IMR-90 (cell line): Measurements from ENCODE around the gene VIT. TPM values are rescaled to one million over a fixed set of nuclear protein-coding genes. Genes with fewer than 3 reads are reported as not detected.
A peak's percentile ranks its signal among the peaks of the same experiment; 100 is the strongest.

Experiments used
- ATAC-seq: fragments of 200-7000 bp; cut with Tn5 transposase; 2 replicates; pipeline ENCODE4 v1.9.1; 2020; ENCODE audit warnings: low read depth, mild to moderate bottlenecking, moderate library complexity
- BruUV-seq: library from RNA; stranded (reverse); fragments of 400-500 nt; replicated peaks from 2 replicates; lab custom pipeline; 2021; lab: Mats Ljungman, UMichigan
- CTCF ChIA-PET: fragments of 300-600 bp; formaldehyde crosslinking; extraction: SDS; loops from one replicate; lab custom pipeline; 2021; ENCODE audit warnings: antibody characterized with exemption; lab: Yijun Ruan, JAX
- POLR2A ChIA-PET: fragments of 300-600 bp; sonication (Branson Sonifier 250); formaldehyde crosslinking; loops from one replicate; lab custom pipeline; 2022; ENCODE audit warnings: antibody characterized with exemption; ENCODE audit not compliant: unreplicated experiment; lab: Charles Lee
- DNase-seq: peaks from one replicate; pipeline ENCODE4 v3.0.0; 2013
- H2AFZ ChIP-seq: replicated peaks from 2 replicates; pipeline ENCODE3; 2013; ENCODE audit warnings: low read length, mild to moderate bottlenecking; ENCODE audit not compliant: poor library complexity
- H2AK5ac ChIP-seq: 2 replicates; pipeline ENCODE4 v1.6.1; 2013; ENCODE audit warnings: low read depth, low read length, inconsistent platforms
- H2AK9ac ChIP-seq: replicated peaks from 2 replicates; pipeline ENCODE3; 2013; ENCODE audit warnings: mild to moderate bottlenecking, low read depth, low read length, moderate library complexity; ENCODE audit not compliant: poor library complexity
- H2BK120ac ChIP-seq: 2 replicates; pipeline ENCODE4 v1.6.1; 2013; ENCODE audit warnings: low read depth, low read length, inconsistent platforms
- H2BK15ac ChIP-seq: 3 replicates; pipeline ENCODE4 v1.6.1; 2013; ENCODE audit warnings: low read depth, low read length, inconsistent platforms
- H2BK20ac ChIP-seq: 2 replicates; pipeline ENCODE4 v1.6.1; 2013; ENCODE audit warnings: low read depth, mild to moderate bottlenecking, inconsistent platforms, low read length, moderate library complexity
- H2BK5ac ChIP-seq: 2 replicates; pipeline ENCODE4 v1.6.1; 2013; ENCODE audit warnings: mild to moderate bottlenecking, low read depth, low read length, inconsistent platforms; ENCODE audit not compliant: poor library complexity, severe bottlenecking
- H3K14ac ChIP-seq: replicated peaks from 2 replicates; pipeline ENCODE4 v1.6.1; 2013; ENCODE audit warnings: low read depth, low read length, inconsistent platforms
- H3K18ac ChIP-seq: 2 replicates; pipeline ENCODE4 v1.6.1; 2013; ENCODE audit warnings: low read depth, low read length, control low read depth
- H3K23ac ChIP-seq: 2 replicates; pipeline ENCODE4 v1.6.1; 2013; ENCODE audit warnings: low read depth, low read length, inconsistent platforms
- H3K27ac ChIP-seq: 2 replicates; pipeline ENCODE4 v1.5.1; 2013; ENCODE audit warnings: mild to moderate bottlenecking, control low read depth, low read length; ENCODE audit not compliant: insufficient read depth
- H3K27me3 ChIP-seq: 2 replicates; pipeline ENCODE4 v1.6.1; 2013; ENCODE audit warnings: low read length; ENCODE audit not compliant: control insufficient read depth, insufficient read depth
- H3K36me3 ChIP-seq: 2 replicates; pipeline ENCODE4 v1.6.1; 2013; ENCODE audit warnings: low read length, mixed read lengths; ENCODE audit not compliant: control insufficient read depth, insufficient read depth
- H3K4ac ChIP-seq: 2 replicates; pipeline ENCODE4 v1.6.1; 2013; ENCODE audit warnings: low read depth, low read length, inconsistent platforms
- H3K4me1 ChIP-seq: 2 replicates; pipeline ENCODE4 v1.6.1; 2013; ENCODE audit warnings: low read length, mixed read lengths; ENCODE audit not compliant: control insufficient read depth, insufficient read depth
- H3K4me2 ChIP-seq: 2 replicates; pipeline ENCODE4 v1.6.1; 2013; ENCODE audit warnings: low read depth, mild to moderate bottlenecking, control low read depth, low read length, moderate library complexity
- H3K4me3 ChIP-seq: 2 replicates; pipeline ENCODE4 v1.5.1; 2013; ENCODE audit warnings: low read depth, mild to moderate bottlenecking, control low read depth, low read length, moderate library complexity; ENCODE audit not compliant: insufficient read depth
- H3K56ac ChIP-seq: 2 replicates; pipeline ENCODE4 v1.6.1; 2013; ENCODE audit warnings: low read length, inconsistent platforms; ENCODE audit not compliant: insufficient read depth; ENCODE audit errors: extremely low read depth
- H3K79me1 ChIP-seq, 2 experiments: 2 replicates each; pipeline ENCODE4 v1.6.1; 2013; ENCODE audit warnings: low read length in 2 of 2, inconsistent platforms in 1 of 2, low read depth in 1 of 2
- H3K9ac ChIP-seq: 2 replicates; pipeline ENCODE4 v1.6.1; 2013; ENCODE audit warnings: low read depth, low read length, control low read depth
- H3K9me1 ChIP-seq: 2 replicates; pipeline ENCODE4 v1.6.1; 2013; ENCODE audit warnings: low read length, inconsistent platforms; ENCODE audit not compliant: insufficient read depth
- H3K9me3 ChIP-seq: 2 replicates; pipeline ENCODE4 v1.6.1; 2013; ENCODE audit warnings: low read length; ENCODE audit not compliant: control insufficient read depth, insufficient read depth
- H4K20me1 ChIP-seq: 2 replicates; pipeline ENCODE4 v1.6.1; 2013; ENCODE audit warnings: low read length, inconsistent platforms; ENCODE audit not compliant: insufficient read depth
- H4K5ac ChIP-seq: 2 replicates; pipeline ENCODE4 v1.6.1; 2013; ENCODE audit warnings: mild to moderate bottlenecking, low read depth, low read length, control low read depth
- H4K8ac ChIP-seq, 2 experiments: 2 replicates each; pipeline ENCODE4 v1.6.1; 2013; ENCODE audit warnings: low read depth in 2 of 2, low read length in 2 of 2, control low read depth in 1 of 2, inconsistent platforms in 1 of 2
- H4K91ac ChIP-seq: 2 replicates; pipeline ENCODE4 v1.6.1; 2013; ENCODE audit warnings: low read depth, low read length, inconsistent platforms; ENCODE audit not compliant: insufficient read depth
- CEBPB ChIP-seq: IDR thresholded peaks from 2 replicates; pipeline ENCODE4 v1.6.1; 2012; ENCODE audit warnings: low read depth, low read length, improper control_type of control experiment
- CHD1 ChIP-seq: IDR thresholded peaks from 2 replicates; pipeline ENCODE4 v1.6.1; 2012; ENCODE audit warnings: low read depth, low read length, improper control_type of control experiment
- CTCF ChIP-seq: conservative IDR thresholded peaks from 2 replicates; pipeline ENCODE4 v1.5.1; 2012; ENCODE audit warnings: mild to moderate bottlenecking, low read depth, low read length, improper control_type of control experiment
- FOS ChIP-seq: fragments of 150-350 bp; IDR thresholded peaks from 2 replicates; pipeline ENCODE4 v1.6.1; 2016; ENCODE audit warnings: low read depth, low read length
- MAFK ChIP-seq: IDR thresholded peaks from 2 replicates; pipeline ENCODE4 v1.6.1; 2012; ENCODE audit warnings: low read depth, low read length, improper control_type of control experiment
- MAZ ChIP-seq: IDR thresholded peaks from 2 replicates; pipeline ENCODE4 v1.6.1; 2012; ENCODE audit warnings: low read depth, mild to moderate bottlenecking, low read length, improper control_type of control experiment, moderate library complexity, borderline replicate concordance
- MXI1 ChIP-seq: IDR thresholded peaks from 2 replicates; pipeline ENCODE4 v1.6.1; 2012; ENCODE audit warnings: low read depth, mild to moderate bottlenecking, low read length, moderate library complexity, borderline replicate concordance
- RAD21 ChIP-seq: IDR thresholded peaks from 2 replicates; pipeline ENCODE4 v1.6.1; 2012; ENCODE audit warnings: low read length, improper control_type of control experiment
- RFX5 ChIP-seq: IDR thresholded peaks from 2 replicates; pipeline ENCODE4 v1.8.0; 2012; ENCODE audit warnings: low read depth, mild to moderate bottlenecking, low read length, moderate library complexity
- SMC3 ChIP-seq: fragments of 150-350 bp; IDR thresholded peaks from 2 replicates; pipeline ENCODE4 v1.6.1; 2016; ENCODE audit warnings: low read depth, mild to moderate bottlenecking, antibody characterized with exemption, low read length, moderate library complexity
- WGBS, 2 experiments: methylation state at CpG; one replicate each; pipeline versions ENCODE4 v1.1.5 to v1.1.7; 2013; ENCODE audit warnings: missing lambda C conversion rate in 2 of 2; ENCODE audit not compliant: insufficient read length in 1 of 2; ENCODE audit errors: extremely low coverage in 2 of 2; 5-methylcytosine and 5-hydroxymethylcytosine counted together
- dilution Hi-C: fragments of 300-500 bp; cut with HindIII; formaldehyde crosslinking; loops from one replicate; pipeline ENCODE4 v1.14.3; 2018; ENCODE audit warnings: low sequenced_read_pairs; ENCODE audit not compliant: unreplicated experiment
- in situ Hi-C: fragments of 300-500 bp; cut with MboI; formaldehyde crosslinking; loops from 3 replicates; pipeline ENCODE4 v1.14.3; 2019; ENCODE audit warnings: low sequenced_read_pairs, inconsistent platforms, mixed read lengths
- intact Hi-C: fragments of 100-400 bp; cut with micrococcal nuclease; formaldehyde crosslinking; loops from 2 replicates; pipeline ENCODE4 v1.10.0; 2022
- polyA plus RNA-seq, 3 experiments: library from polyadenylated mRNA; depleted of rRNA; stranded (reverse); fragments of >200 nt; gene quantifications; 2 replicates each; pipeline ENCODE4 v1.2.3, GENCODE V29; 2012; ENCODE audit warnings: low replicate concordance in 1 of 3
- total RNA-seq: library from RNA; depleted of rRNA; stranded (reverse); fragments of >200 nt; gene quantifications from 2 replicates; pipeline ENCODE4 v1.2.3, GENCODE V29; 2012
- TF ChIP-seq, protein P1 (sequence below): fragments of 150-350 bp; IDR thresholded peaks from 2 replicates; pipeline ENCODE4 v1.6.1; 2016; ENCODE audit warnings: low read depth, mild to moderate bottlenecking, low read length, moderate library complexity, borderline replicate concordance

VIT gene
- total and polyA plus RNA-seq, 2 of the 4 experiments (the other 2 are of a cell fraction) = under 0.01 TPM; not detected in 1

DNA sequence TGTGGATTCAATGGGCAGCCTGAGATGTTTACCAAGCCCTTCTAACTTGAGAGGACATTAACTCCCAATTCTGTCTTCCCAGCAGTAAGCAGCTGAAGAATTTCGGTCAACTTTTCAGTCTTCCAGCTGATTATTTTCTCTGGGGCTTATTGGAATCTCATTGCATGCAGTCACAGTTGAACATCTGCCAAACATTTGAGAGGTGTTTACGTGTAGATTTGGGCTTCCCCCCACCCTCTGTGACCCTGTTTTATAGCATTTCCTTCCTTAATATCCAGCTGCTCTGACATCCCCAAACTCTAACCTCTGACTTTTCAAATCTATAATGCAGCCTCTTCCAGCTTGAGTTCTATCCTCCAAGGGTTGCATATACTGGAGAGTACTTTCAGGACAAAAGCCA, 16.5 kb upstream of the VIT start:
- Histone ChIP-seq H2AK9ac (no peak overlapping the region), H2BK20ac (peak overlapping the region; percentile 85), H3K79me1 (no peaks in the 10 kb centered on the region), H3K4me2 (peak overlapping the region; percentile 3; the same call in 1 of the 2 replicates), H3K14ac (peak overlapping the region; percentile 70), H3K36me3 (no peaks in the 10 kb centered on the region), H4K8ac (peak overlapping the region in 1 of 2 experiments; percentile 68; a peak in 1 of 4 replicates), H2AFZ (no peak overlapping the region), H2BK15ac (peak overlapping the region; percentile 29; the same call in 1 of the 3 replicates), H3K4me1 (peaks cover 10% of the 10 kb centered on the region), H3K9me1 (peaks cover 7% of the 10 kb centered on the region), H2BK5ac (no peak overlapping the region), H2BK120ac (peak overlapping the region; percentile 92), H3K23ac (peak overlapping the region; percentile 79; the same call in 1 of the 2 replicates), H3K56ac (peak overlapping the region; percentile 65; the same call in 1 of the 2 replicates), H4K20me1 (no peaks in the 10 kb centered on the region), H2AK5ac (no peak overlapping the region), H3K27ac (peak overlapping the region; percentile 79; the same call in 1 of the 2 replicates), H3K9ac (no peak overlapping the region), H3K4me3 (no peak overlapping the region), H3K9me3 (peaks cover 3% of the 10 kb centered on the region; the same call in 1 of the 2 replicates), H4K5ac (no peak overlapping the region), H4K91ac (peak overlapping the region; percentile 59; the same call in 1 of the 2 replicates), H3K27me3 (no peaks in the 10 kb centered on the region), H3K18ac (peak overlapping the region; percentile 33; the same call in 1 of the 2 replicates), H3K4ac (peak overlapping the region; percentile 87)
- TF ChIP-seq CEBPB = no peak
- TF ChIP-seq FOS = no peak
- TF ChIP-seq CHD1 = no peak
- no peak for TF ChIP-seq MXI1
- TF ChIP-seq MAZ = no peak
- TF ChIP-seq RFX5 = no peak
- TF ChIP-seq, protein P1, sequence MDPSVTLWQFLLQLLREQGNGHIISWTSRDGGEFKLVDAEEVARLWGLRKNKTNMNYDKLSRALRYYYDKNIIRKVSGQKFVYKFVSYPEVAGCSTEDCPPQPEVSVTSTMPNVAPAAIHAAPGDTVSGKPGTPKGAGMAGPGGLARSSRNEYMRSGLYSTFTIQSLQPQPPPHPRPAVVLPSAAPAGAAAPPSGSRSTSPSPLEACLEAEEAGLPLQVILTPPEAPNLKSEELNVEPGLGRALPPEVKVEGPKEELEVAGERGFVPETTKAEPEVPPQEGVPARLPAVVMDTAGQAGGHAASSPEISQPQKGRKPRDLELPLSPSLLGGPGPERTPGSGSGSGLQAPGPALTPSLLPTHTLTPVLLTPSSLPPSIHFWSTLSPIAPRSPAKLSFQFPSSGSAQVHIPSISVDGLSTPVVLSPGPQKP = no peak
- TF ChIP-seq RAD21 = no peak
- no peak for TF ChIP-seq CTCF
- no peak for TF ChIP-seq MAFK
- TF ChIP-seq SMC3 = no peak
- no TSS peak for BruUV-seq
- in situ Hi-C loops (no loop called here), intact Hi-C loops (no loop called here), dilution Hi-C loops (no loop called here)
- DNase-seq (peak; percentile 71), ATAC-seq (peak; percentile 62)
- ChIA-PET CTCF (interaction anchor here (0.5 to 1.4 kb wide), 2 partner anchors 11 to 327 kb away, joined by 3 read pairs; no protein-coding TSS in a partner anchor), POLR2A (no interaction called here)
- WGBS, 2 experiments = no CpG with 5 or more reads among the region's 2 CpGs
